ENCODE data around the gene DUSP8. TPM values are rescaled to one million over a fixed set of nuclear protein-coding genes. Genes with fewer than 3 reads are reported as not detected.

Gene DUSP8
- polyA plus RNA-seq, 3 donors from 2014 or later = 0.07 TPM; not detected in 2

DNA sequence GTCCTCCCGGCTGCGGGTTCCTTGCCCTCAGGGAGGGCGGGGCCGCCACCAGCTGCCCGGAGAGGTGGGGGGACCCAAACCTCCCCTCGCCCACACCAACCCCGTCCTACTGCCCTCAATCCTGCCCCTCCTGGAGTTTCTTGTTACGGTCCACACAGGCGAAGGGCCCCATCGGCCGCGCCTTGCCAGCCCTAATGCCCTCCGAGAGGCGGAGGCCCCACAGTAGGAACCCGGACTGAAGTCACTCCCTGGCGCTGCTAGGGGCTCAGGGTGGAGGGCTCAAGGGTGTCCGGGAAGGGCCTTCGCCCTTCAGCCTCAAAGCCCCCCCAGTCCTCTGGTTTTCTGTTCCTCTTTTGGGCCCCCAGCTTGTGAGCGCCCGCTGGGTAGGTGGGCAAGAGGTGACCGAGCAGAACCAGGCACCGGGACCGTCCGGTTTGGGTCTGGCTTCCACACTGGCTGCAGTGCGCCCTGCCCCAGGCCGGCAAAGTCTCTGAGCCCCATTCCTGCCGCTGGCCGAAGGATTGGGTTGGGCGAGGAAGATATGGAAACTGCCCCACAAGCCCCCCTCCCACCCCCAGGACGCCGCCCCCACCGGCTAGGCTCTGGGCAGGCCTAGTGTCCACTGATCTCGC is 24.5 kb downstream of the DUSP8 start:
- no peak overlapping the region for H3K27ac Mint-ChIP-seq

DNA sequence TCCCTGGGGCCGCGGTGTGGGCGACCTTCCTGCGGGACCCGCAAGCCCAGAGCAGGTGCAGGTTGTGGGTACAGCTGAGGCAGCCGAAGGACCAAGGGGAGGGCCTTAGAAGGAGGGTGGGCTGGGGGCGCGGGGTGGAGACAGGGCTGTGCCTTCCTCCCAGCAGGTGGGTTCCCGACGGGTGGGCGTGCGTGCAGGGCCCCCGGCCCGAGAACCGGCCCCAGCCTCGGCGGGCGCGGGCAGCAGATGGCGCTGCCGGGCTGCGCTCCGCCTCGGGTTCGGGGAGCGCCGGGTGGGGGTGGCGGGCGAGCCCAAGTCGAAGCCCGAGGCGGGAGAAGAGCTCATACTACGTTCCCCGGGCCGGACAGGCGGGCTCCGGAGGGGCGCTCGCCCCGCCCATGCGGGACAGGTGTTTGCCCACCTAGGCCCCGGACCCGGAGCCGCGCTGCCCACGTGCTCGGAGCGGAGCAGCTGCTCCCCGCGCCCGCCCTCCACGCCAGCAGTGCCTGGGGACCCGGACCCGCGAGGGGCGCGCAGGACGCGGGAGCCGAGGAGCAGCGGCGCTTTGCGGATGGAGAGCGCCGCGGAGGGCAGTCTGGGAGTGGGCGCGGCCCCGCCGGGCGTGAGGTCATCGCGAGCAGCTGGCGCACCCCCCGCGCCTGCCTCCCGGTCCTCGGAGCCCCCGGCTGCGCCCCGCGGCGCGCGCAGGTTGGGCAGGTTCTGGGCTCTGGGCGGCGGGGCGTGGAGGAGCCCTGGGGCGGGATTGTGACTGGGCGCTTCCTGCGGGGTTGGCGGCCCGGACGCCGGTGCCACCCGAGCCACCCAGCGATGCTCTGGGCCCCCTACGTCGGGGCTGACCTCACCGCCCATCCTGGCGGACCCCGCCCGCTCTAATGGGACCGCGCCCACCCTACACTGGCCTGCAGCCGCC is 25.3 kb downstream of the DUSP8 start:
- Mint-ChIP-seq H3K4me1 (peaks cover 0 to 7% of the 10 kb centered on the region in 2 donors), H3K9me3 (no peaks in the 10 kb centered on the region), H3K36me3 (no peaks in the 10 kb centered on the region), H3K27me3 (ENCODE audit: low read depth in 3 of 3) (peaks cover 6 to 11% (median 10%) of the 10 kb centered on the region in 3 donors), H3K27ac (no peak overlapping the region), H3K4me3 (peak overlapping the region in 1 of 5 donors; percentile 44)
- DNase-seq = peak; percentile 40 to 52 (median 45)

More for the DNA sequence above, 24.5 kb downstream of the DUSP8 start:
- DNase-seq = no peak
- Mint-ChIP-seq H3K27me3 (ENCODE audit: low read depth in 3 of 3) (peaks cover 6 to 11% (median 10%) of the 10 kb centered on the region in 3 donors), H3K36me3 (no peaks in the 10 kb centered on the region), H3K9me3 (no peaks in the 10 kb centered on the region), H3K4me1 (peaks cover 0 to 7% of the 10 kb centered on the region in 2 donors), H3K4me3 (peak overlapping the region in 1 of 5 donors; percentile 59)

DNA sequence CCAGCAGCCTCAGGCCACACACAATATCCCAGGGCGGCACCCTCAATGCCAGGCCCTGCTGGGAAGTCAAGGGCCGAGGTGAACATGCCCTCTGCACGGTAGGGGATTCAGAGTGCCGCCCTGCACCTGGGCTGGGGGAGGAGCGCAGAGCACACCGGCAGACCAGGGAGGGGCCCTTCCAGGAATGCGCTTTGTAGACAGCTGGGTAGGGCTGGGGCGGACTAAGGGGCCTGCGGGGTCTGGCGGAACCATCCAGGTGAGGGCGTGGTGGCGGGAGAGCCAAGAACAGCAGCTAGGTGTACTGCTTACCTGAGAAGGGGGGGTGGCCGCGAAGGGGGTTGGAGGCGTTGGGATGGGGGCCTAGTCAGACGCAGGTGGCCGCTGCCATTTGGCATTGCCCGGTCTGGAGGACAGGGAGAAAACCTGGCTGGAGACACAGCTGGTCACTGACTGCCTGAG is 26.0 kb downstream of the DUSP8 start:
- H3K4me3 Mint-ChIP-seq = peak overlapping the region in 2 of 5 donors; percentile 3 to 44

DNA sequence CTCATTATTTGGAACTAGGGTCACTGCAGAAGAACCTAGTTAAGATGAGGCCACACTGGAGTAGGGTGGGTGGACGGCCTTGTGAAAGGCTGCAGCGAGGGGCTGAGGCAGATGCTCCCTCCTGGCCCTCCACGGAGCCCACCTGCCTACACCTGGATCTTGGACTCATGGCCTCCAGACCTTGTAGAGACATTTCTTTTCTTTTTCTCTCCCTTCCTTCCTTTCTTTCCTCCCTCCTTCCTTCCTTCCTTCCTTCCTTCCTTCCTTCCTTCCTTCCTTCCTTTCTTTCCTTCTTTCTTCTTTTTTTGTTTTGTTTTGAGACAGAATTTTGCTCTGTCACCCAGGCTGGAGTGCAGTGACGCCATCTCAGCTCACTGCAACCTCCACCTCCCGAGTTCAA is 26.6 kb downstream of the DUSP8 start:
- Mint-ChIP-seq H3K9me3 (no peaks in the 10 kb centered on the region), H3K36me3 (no peaks in the 10 kb centered on the region), H3K4me3 (no peak overlapping the region), H3K27me3 (ENCODE audit: low read depth in 3 of 3) (peaks cover 6 to 13% (median 11%) of the 10 kb centered on the region in 3 donors), H3K27ac (no peak overlapping the region), H3K4me1 (peaks cover 0 to 7% of the 10 kb centered on the region in 2 donors)
- DNase-seq = no peak

More for the DNA sequence above, 26.0 kb downstream of the DUSP8 start:
- H3K36me3 Mint-ChIP-seq = no peaks in the 10 kb centered on the region
- no peak overlapping the region for H3K27ac Mint-ChIP-seq
- DNase-seq = no peak
- peaks cover 0 to 7% of the 10 kb centered on the region in 2 donors for H3K4me1 Mint-ChIP-seq
- no peaks in the 10 kb centered on the region for H3K9me3 Mint-ChIP-seq
- H3K27me3 Mint-ChIP-seq (ENCODE audit: low read depth in 3 of 3) = peaks cover 6 to 11% (median 10%) of the 10 kb centered on the region in 3 donors

DNA sequence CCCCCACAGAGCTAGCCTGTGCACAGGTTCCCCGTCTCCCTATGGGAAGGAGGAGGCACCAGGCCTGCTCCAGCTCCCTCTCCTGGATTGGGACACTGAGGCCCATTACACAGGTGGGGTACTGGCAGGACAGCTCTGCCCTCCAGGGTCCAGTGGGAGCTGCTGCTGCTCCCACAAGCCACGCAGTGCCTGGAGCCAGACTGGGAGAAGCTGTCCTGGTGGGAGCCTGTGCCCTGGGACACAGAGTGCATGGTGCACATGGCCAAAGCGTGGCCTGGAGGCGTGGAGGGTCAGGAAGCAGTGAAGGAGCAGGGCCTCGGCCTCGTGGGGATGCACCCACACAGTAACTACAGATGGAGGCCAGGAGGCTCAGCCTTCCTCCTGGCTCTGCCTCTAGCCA is 27.5 kb downstream of the DUSP8 start:
- no peak for DNase-seq
- no peaks in the 10 kb centered on the region for H3K36me3 Mint-ChIP-seq
- no peaks in the 10 kb centered on the region for H3K9me3 Mint-ChIP-seq
- no peak overlapping the region for H3K27ac Mint-ChIP-seq
- no peak overlapping the region for H3K4me3 Mint-ChIP-seq
- peaks cover 10 to 14% (median 12%) of the 10 kb centered on the region in 3 donors for H3K27me3 Mint-ChIP-seq (ENCODE audit: low read depth in 3 of 3)
- peaks cover 0 to 7% of the 10 kb centered on the region in 2 donors for H3K4me1 Mint-ChIP-seq

DNA sequence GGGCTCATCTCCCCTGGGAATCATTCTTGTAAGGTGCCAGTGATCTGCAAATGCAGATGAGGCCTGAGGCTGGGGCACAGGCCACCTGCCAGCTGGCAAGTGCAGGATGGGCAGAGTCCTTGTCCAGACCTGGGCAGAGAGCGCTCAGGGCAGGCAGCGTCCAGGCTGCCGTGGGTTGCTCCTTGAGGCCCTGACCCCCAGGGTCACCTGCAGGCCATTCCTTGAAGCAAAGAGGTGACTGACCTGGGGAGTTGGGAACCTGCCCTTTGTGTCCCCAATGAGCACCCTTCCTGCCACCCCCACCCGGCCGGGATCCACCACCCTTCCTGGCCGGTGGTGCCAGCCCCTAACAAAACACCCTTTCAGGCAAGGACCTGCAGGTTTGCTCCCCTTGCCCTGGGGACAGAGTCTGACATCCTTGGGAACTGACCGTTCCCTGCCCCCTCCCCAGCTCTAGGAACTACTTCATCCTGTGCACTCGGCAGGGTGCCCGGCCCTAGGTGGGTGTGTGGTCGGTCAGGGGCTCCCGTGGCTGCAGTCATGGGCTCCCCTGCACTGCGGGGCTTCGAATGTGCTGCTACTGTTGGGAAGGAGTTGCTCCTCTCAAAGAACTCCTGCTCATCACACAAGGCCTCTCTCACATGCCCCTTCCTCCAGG is 28.3 kb downstream of the DUSP8 start:
- H3K4me1 Mint-ChIP-seq = peaks cover 0 to 7% of the 10 kb centered on the region in 2 donors
- H3K36me3 Mint-ChIP-seq = no peaks in the 10 kb centered on the region
- no peak overlapping the region for H3K27ac Mint-ChIP-seq
- no peaks in the 10 kb centered on the region for H3K9me3 Mint-ChIP-seq
- DNase-seq = no peak
- H3K27me3 Mint-ChIP-seq (ENCODE audit: low read depth in 3 of 3) = peaks cover 10 to 15% (median 11%) of the 10 kb centered on the region in 3 donors
- H3K4me3 Mint-ChIP-seq = no peak overlapping the region

DNA sequence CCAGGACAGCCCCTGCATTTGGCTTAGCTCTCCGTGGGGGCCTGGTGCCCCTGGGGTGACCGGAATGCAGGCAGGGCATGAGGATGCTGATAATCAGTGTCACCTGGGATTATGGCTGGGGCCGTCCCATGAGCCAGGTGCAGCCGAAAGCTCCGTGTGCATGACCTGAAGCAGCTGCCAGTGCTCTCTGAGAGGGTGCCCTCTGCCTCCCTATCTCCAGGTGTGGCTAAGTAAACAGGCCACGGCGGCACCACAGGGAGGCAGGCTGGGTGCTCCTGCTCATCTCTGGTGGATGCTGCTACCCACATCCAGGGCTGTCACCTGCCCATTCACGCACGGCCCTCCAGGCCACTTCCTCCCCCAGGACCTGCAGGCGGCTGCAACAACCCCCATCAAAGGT is 29.8 kb downstream of the DUSP8 start:
- Mint-ChIP-seq H3K27ac (no peak overlapping the region), H3K9me3 (no peaks in the 10 kb centered on the region), H3K36me3 (no peaks in the 10 kb centered on the region), H3K4me1 (peaks cover 0 to 3% of the 10 kb centered on the region in 2 donors), H3K4me3 (no peak overlapping the region), H3K27me3 (ENCODE audit: low read depth in 3 of 3) (peaks cover 11 to 16% (median 12%) of the 10 kb centered on the region in 3 donors)
- DNase-seq = no peak

DNA sequence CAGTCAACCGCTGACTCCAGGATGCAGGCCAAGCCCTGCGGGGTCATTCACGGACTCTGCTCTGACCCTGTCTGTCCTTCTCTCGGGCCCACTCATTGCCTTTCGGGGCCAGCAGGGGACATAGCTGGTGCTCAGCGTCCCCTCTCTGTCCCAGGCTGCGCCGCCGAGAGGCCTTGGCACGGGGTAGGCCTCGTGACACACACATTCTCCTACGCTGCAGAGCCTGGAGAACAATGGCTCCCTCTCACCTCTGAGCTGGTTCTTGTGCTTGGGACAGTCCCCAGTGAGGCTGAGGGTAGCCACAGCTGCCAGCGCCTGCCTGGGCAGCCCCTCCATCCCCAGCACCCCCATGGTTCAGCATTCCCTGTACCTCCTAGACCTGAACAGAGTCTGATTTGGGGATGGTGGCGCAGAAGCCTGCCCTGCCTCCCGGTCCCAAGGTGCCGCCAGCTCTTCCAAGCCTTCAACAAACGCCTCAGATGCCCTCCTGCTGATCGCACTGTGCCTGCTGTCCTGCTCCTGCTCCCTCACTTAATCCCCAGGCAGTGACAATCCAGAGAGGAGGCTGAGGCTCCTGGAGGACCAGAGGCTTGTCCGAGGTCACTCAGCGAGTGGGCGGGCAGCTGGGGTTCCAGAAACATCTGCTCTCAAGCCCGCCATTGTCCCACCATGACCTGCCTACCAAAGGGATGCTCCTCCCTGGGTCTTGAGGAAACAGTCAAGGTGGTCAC is 30.4 kb downstream of the DUSP8 start:
- Mint-ChIP-seq H3K27ac (no peak overlapping the region), H3K9me3 (no peaks in the 10 kb centered on the region), H3K36me3 (no peaks in the 10 kb centered on the region), H3K4me3 (no peak overlapping the region), H3K27me3 (ENCODE audit: low read depth in 3 of 3) (peaks cover 11 to 16% (median 12%) of the 10 kb centered on the region in 3 donors), H3K4me1 (peaks cover 3 to 7% of the 10 kb centered on the region in 2 donors)
- DNase-seq = no peak

DNA sequence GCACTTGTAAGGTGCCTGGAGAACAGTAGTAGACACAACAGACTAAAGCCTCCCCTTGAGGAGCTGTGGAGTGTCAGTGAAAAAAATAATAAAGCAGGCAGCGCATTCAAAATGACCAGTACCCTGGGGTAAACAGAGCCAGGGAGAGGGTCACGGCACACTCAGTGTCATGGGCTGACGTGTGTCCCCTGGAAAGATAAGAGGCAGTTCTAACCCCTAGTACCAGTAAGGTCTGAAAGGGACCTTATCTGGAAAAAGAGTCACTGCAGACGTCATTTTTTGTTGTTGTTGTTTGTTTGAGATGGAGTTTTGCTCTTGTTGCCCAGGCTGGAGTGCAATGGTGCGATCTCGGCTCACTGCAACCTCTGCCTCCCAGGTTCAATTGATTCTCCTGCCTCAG is 32.0 kb downstream of the DUSP8 start:
- Mint-ChIP-seq H3K27me3 (ENCODE audit: low read depth in 3 of 3) (peaks cover 4 to 9% (median 8%) of the 10 kb centered on the region in 3 donors), H3K9me3 (no peaks in the 10 kb centered on the region), H3K4me3 (no peak overlapping the region), H3K36me3 (no peaks in the 10 kb centered on the region), H3K27ac (no peak overlapping the region), H3K4me1 (peaks cover 14 to 18% of the 10 kb centered on the region in 2 donors)
- no peak for DNase-seq

DNA sequence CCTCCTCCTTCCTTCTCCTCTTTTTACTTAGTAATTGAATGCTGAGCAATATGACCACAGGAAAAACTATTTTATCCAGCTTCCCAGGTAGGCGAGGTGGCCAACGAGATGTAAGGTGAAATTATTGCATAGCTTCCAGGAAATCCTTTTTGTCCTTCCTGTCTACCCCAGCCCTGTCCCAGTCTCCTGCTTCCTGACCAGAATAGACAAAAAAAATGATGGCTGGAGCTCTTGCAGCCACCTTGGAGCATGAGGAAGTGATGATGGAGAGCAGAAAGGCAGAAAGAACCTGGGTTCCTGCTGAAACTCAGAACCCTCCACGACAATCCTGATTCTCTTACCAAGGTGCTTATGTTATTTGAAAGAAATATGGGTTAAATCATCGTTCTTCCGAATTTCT is 33.9 kb downstream of the DUSP8 start:
- H3K4me3 Mint-ChIP-seq = peak overlapping the region in 1 of 5 donors; percentile 47
- H3K9me3 Mint-ChIP-seq = peaks cover 0 to 2% (median 0%) of the 10 kb centered on the region in 6 donors
- DNase-seq = no peak
- no peaks in the 10 kb centered on the region for H3K36me3 Mint-ChIP-seq
- H3K27me3 Mint-ChIP-seq (ENCODE audit: low read depth in 3 of 3) = peaks cover 2 to 8% (median 8%) of the 10 kb centered on the region in 3 donors
- peaks cover 27 to 35% of the 10 kb centered on the region in 2 donors for H3K4me1 Mint-ChIP-seq
- H3K27ac Mint-ChIP-seq = peak overlapping the region in 1 of 6 donors; percentile 59

DNA sequence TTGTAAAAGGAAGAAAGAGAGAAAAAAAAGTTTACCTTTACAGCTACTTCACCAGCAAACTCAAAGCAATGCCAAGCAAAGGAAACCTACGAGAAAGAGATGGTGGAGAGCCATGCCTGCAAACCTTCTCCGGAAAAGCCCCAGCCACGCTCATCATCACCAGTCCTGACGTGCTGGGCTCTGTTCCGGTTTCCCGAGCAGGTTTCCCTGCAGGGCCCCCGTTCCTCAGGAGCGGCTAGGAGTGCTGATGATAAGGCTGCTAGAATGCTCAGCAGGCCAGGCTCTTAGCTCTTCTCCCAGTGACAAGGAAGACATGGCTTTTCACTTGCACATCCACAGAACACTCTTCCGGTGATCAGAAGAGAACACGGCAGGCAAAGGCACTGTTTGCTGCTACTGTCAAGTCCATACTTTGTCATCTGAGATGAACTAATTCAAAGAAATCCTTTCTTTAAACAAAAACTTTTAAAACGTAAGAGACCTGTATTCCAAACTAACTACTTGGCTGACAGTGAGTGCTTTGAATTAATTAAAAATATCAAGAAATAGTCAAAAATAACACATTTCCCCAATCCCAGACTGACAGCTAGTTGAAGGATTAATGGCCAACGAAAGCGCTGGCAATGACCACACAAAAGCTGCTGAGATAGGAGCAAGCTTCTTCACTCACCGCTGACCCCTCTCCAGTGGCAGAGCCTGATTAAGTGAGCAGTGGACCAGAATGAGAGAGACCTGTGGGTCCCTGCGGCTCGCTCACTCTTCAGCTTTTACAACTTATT is 35.8 kb downstream of the DUSP8 start:
- Mint-ChIP-seq H3K36me3 (no peaks in the 10 kb centered on the region), H3K27ac (no peak overlapping the region), H3K4me1 (peaks cover 41 to 54% of the 10 kb centered on the region in 2 donors), H3K27me3 (ENCODE audit: low read depth in 3 of 3) (peaks cover 2 to 9% (median 8%) of the 10 kb centered on the region in 3 donors), H3K4me3 (no peak overlapping the region), H3K9me3 (peaks cover 0 to 3% (median 0%) of the 10 kb centered on the region in 6 donors)
- DNase-seq = no peak

DNA sequence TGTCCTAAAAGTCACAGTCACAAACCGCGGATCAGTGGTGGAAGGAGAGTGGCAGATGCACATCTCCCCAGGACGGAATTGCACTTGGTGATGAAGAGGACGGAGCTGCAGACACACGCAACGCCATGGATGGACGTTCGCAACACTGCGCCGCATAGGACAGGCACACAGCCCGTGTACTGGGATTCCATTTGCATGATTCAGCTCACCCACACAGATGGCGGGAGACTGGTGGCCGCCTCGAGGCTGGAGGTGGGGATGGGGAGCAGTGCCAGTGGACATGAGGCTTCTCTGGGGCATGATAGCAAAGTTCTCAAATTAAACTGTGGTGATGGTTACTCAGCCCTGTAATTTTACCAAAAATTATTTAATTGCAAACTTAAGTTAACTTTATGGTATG is 37.4 kb downstream of the DUSP8 start:
- H3K4me3 Mint-ChIP-seq = no peak overlapping the region
- DNase-seq = no peak
- H3K9me3 Mint-ChIP-seq = peaks cover 0 to 3% (median 0%) of the 10 kb centered on the region in 6 donors
- H3K4me1 Mint-ChIP-seq = peaks cover 49 to 64% of the 10 kb centered on the region in 2 donors
- peaks cover 0 to 8% (median 4%) of the 10 kb centered on the region in 3 donors for H3K27me3 Mint-ChIP-seq (ENCODE audit: low read depth in 3 of 3)
- H3K36me3 Mint-ChIP-seq = no peaks in the 10 kb centered on the region
- no peak overlapping the region for H3K27ac Mint-ChIP-seq
